Measurements from ENCODE around the gene B3GNT2. TPM values are rescaled to one million over a fixed set of nuclear protein-coding genes. Genes with fewer than 3 reads are reported as not detected.
"Not testable (repeated sequence)": the region's sequence is repeated elsewhere in the genome, so short reads cannot be mapped to it uniquely, and the experiment has no call there.

B3GNT2 gene
- total RNA-seq, 1 donor from 2014 or later, result 36.7 TPM

DNA sequence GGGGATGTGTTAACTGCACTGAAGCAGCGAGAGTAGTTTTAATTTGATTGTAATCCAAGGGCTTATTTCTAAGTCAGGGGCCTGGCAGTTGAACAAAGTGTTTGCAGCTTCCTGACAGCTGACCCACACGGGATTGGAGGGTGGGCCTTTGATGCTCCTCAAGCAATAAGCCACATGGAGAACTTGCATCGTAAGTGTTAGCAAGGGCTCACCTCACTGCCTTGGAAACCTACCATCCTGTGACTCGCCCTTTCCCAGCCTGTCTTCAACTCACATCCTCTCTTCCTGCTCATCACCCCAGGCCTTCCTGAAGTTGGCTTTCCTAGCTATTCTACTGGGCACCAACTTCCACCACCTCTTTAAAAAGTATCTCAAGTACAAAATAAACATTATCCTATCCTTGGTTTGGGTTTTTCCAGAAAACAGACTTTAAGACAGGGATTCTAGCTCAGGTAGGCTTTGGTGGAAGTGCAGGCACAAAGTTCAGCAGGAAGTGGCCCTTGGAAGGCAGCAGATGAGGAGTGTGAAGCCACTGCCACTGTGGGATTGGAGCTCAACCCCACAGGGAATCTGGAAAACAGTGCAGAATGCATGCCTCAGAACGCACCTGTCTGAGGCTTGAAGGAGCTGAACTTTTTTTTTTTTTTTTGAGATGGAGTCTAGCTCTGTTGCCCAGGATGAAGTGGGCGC is 31.6 kb downstream of the B3GNT2 start:
- intact Hi-C loops (cut with micrococcal nuclease), result no loop called here

DNA sequence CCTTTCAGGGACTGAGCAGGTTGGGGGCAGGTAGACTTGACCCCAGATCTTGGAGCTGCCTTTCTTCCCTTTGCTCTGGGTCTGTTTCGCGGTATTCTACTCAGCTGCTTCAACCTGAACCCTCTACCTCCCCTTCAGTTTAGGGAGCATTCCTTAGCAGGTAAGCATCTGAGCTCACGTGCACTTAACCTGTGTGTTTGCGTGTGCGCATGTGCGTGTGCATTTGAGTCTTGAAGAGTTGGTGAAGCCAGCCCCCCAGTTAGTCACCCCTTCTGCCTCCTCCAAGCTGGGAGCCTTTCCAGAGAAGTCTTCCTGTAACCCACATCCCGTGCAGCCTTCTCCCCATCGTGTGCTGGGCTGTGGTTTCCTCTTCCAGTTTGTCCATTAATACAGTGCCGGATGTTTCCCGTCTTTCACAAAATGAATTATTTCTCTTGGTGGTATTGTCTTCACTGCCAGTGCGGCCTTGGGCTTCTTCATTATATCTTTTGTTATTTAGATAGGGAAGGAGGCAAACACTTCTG is 33.2 kb downstream of the B3GNT2 start:
- intact Hi-C loops (cut with micrococcal nuclease), result no loop called here

GRCh38 chr2:62231541-62231940 is 35.6 kb downstream of the B3GNT2 start:
- intact Hi-C loops (cut with micrococcal nuclease), result no loop called here

DNA sequence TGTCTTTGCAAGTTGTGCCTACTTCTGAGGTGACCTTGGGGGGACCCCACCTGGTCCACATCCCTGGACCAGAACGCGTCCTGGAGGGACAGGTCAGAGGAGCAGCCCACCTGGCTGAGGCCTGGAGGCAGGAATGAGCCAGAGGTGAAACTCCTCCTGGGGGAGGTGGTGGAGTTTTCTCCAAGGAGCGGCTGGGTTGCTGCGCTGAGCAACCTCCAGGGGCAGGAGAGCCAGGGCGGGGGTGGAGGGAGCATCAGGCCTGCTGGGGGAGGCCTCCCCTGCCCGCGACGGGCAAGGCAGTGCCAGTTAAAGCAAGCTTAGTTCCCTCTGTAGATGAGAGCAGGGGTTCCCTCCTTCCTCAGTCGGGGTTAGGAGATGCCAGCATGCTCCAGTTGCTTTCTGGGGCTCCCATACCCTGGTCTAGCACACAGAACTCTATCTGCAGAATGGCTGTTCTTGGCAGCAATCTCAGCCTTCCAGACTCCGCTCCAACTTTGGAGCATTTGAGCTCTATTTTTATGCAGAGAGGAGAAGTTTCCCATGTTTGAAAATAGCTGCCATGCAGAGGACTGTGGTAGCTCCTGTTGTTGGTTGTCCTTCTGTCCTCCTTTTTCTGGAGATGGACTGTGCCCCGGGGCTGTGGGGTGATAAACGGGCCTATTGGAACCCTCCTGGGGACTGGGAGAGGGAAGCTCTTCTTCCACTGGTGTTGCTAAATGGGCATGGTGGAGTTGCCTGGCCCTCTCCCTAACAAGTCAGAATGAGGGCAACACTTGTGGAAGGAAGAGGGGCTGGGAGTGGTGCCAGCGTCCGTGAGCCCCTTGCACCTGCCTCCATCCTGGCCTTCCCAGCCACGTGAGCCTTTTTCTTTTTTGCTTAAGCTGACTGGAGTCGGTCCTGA is 39.1 kb downstream of the B3GNT2 start:
- intact Hi-C loops (cut with micrococcal nuclease), result no loop called here

GRCh38 chr2:62236499-62236898 is 40.6 kb downstream of the B3GNT2 start:
- intact Hi-C loops (cut with micrococcal nuclease), result no loop called here

DNA sequence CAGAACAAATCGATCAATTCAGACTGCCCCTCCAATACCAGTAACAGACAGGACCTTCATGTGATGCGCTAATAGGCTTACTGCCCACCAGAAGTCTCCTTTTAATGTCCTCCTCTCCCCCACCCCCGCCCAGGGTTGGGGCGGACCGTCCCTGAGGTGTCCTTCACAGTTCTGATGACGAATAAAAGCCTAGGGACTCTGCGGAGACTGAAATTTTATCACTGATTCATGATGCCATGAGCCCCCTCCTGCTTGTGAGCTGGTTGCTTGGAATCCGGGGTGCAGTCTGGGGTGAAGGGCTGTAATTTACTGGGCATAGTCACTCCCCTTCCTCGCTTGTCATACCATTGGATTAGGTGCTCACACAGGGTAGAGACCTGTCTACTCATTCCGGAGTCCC is 42.3 kb downstream of the B3GNT2 start:
- intact Hi-C loops (cut with micrococcal nuclease), result no loop called here

GRCh38 chr2:62240546-62240945 is 44.6 kb downstream of the B3GNT2 start:
- intact Hi-C loops (cut with micrococcal nuclease), result no loop called here

GRCh38 chr2:62243983-62244382 is 48.1 kb downstream of the B3GNT2 start:
- intact Hi-C loops (cut with micrococcal nuclease), result no loop called here

DNA sequence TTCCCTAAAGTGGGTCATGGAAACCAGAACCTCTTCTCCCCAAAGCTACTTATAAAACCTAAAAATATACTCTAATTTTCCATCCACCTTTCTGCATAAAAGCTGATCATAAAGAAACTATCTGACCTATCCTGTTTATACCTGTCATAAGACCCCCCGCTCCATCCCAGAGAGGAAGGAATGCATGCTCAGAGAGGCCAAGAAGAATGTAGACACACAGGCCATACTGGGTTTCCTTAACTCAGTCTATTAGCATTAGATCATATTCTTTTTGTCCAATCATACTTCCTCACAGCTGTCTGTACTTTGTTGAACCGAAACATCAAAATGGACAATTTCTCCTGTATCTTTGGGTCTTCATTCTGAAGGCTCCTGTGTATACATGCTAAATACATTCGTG is 52.3 kb downstream of the B3GNT2 start:
- intact Hi-C loops (cut with micrococcal nuclease), result no loop called here

GRCh38 chr2:62250239-62250638 is 54.3 kb downstream of the B3GNT2 start:
- intact Hi-C loops (cut with micrococcal nuclease), result no loop called here

GRCh38 chr2:62254424-62255266 is 58.7 kb downstream of the B3GNT2 start:
- intact Hi-C loops (cut with micrococcal nuclease), result no loop called here

DNA sequence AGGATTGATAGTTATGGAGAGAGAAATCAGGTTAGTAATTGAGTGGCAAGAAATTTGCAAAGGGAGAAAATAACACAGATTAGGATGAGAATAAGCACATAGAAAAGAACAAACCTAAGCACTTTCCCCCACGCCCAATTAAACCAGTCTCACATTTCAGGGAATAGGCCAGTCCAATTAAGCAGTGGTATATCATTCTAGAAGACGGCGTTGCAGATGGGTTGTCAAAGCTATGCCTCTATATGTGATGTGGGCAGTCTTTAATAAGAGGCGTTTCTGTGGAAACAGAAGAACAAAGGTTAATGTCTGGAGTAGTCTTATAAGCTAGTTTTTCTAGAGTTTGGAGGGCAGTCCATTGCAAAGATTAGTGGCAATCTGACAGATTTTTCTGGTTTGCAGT is 61.6 kb downstream of the B3GNT2 start:
- intact Hi-C loops (cut with micrococcal nuclease), result no loop called here

DNA sequence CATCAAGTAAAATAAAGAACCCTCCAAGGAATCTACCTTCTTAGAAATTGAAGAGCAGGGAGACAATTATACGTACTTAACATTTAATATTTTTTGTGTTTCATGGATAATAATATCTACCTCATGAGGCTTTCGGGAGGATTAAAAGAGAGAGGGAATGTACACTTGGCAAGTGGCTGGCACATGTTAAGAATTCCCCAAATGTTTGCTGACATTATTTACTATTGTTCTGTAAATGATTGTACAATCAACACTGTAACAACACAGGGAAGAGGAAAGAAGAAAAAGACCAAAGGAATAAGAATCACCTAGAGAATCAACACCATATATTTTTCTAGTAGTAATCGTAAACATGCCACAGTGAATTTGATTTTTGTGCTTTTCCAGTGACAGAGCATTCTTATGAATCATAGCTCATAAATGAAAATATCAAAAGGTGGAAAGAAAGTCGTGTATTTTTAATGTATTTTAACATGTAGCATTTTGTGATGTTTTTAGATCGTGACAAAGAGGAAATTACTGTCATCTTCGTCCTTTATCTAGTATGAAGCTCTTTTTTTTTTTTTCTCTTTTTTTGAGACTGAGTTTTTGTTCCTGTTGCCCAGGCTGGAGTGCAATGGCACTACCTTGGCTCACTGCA is 67.3 kb downstream of the B3GNT2 start:
- intact Hi-C loops (cut with micrococcal nuclease), result no loop called here

GRCh38 chr2:62264186-62264585 is 68.3 kb downstream of the B3GNT2 start:
- intact Hi-C loops (cut with micrococcal nuclease), result no loop called here

DNA sequence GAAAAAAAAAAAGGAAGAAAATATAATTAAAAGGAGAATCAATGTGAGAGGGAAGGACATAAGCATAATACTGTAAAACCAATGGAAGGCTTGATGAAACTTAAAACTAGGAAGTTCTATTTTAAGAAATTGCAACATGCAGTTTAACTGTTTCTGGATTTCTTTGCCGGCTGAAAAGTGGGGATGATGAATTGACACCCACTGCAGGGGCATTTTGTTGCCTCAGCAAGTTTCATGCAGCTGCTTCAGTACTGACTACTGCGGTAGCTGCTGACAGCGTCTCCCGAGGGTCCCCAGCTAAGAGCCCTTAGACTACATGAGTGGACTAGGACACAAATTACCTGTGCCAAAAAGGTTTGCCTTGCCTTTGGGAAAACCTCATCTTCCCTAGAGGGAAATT is 69.2 kb downstream of the B3GNT2 start:
- intact Hi-C loops (cut with micrococcal nuclease), result no loop called here

- intact Hi-C loops (cut with micrococcal nuclease), result no loop called here
These were observed 70.6 kb downstream of the B3GNT2 start for GRCh38 chr2:62266433-62267038.

GRCh38 chr2:62267696-62268095 is 71.8 kb downstream of the B3GNT2 start:
- intact Hi-C loops (cut with micrococcal nuclease), result no loop called here

- intact Hi-C loops (cut with micrococcal nuclease), result not testable (repeated sequence)
These were observed 72.8 kb downstream of the B3GNT2 start for GRCh38 chr2:62268681-62269188.

DNA sequence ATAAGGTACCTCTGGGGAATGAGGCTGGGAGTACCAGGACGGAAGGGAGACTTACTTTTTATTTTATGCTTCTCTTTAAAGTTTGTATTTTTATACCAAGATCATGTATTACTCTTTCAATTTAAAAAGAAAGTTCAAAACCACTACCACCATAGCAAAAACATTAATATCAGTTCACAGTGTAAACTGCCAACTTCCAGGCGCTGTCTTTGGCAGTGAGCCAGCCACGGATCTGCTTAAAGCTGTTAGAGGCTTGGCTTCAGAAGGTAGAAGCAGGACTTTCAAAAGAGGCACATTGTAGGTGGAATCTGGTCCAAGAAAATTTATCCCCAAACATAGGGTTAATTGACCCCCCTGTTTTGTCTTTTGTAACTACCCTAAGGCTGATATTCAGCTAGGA is 74.8 kb downstream of the B3GNT2 start:
- intact Hi-C loops (cut with micrococcal nuclease), result no loop called here
